ENCODE data around the gene GNAO1.

The GNAO1 gene

DNA sequence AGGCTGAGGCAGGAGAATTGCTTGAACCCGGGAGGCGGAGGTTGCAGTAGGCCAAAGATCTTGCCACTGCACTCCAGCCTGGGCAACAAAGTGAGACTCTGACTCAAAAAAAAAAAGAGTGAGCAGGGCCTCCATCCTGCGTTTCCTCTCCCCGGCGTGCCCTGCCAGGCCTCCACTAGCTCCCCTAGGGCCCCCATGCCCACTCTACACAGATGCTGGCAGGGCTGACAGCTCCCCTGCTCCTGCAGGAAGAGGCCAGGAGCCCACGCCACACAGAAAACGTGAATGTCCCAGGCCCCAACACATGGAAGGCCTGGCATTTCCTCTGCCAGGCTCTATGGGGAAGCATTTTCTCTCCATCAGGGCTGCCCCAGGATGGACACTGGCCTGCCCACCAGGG, 124.7 kb downstream of the GNAO1 start:
- no peak for DNase-seq

DNA sequence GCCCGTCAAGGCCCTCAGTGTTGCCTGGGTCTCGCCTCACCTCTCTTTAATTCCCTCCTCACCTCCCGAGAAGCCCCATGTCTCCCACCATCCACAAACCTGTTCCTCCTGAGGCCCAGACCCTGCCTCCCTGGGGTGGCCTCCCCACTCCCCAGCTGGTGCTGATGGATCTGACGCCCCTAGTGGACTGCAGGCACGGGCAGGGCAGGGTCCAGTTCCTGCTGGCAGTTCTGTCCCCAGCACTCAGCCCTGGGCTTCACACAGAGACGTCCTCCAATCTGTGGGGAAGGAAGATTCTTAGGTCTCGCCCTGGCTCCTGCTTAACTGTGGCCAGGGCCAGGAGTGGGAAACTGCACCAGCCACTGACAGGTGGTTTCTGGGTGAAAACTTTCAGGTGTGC, 125.3 kb downstream of the GNAO1 start:
- no peak for DNase-seq

DNA sequence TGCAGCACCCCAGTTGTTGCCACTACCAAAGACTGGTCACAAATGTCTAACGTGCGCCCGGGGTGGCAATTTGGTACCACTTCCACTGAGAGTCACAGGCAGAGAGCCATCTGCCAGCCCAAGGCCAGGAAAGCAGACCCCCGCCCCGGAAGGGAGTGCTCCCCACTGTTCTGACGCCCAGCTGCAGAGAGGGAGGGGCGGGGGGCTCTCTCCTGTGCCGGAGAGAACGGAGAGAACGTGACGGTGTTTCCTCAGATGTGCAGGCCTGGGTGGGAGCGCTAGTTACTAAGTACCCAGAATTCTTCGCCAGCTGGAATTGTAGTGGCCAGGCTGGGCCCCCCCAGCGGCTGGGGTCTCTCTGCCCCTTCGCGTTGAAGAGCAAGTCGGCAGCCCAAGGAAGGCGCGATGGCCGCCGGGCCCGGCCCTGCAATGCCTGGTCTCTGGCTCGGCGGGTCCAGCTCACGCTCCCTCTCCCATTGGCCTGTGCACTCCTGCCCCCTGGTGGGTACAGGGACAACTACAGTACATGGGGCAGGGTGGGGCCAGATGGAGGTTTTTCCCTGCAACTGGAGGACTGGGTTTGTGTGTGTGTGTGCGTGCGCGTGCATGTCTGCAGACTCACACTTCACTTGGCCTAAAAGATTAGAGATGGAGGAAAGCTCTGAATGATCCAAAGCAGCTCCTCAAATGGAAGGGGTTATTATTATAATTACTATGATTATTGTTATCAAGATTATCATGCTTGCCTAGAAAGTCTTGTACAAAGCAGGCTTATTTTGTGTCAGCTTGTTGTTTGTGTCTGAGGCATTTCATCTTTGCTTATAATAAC, 126.9 kb downstream of the GNAO1 start:
- peak; percentile 47 to 64 (median 62) for DNase-seq

DNA sequence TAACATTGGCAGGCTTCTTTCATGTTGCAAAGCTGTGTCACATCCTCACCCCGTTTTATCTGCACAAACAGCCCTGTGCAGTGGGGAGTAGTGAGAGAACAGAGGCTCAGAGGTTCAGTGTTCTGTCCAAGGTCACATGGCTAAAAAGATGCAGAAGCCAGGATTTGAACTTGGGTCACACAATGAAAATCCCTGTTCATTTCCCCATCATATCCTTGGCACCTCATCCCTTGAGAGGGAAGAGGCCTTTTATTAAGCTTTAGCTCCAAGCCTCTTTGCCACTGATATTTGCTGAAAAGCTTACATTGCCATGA, 127.5 kb downstream of the GNAO1 start:
- DNase-seq: no peak

DNA sequence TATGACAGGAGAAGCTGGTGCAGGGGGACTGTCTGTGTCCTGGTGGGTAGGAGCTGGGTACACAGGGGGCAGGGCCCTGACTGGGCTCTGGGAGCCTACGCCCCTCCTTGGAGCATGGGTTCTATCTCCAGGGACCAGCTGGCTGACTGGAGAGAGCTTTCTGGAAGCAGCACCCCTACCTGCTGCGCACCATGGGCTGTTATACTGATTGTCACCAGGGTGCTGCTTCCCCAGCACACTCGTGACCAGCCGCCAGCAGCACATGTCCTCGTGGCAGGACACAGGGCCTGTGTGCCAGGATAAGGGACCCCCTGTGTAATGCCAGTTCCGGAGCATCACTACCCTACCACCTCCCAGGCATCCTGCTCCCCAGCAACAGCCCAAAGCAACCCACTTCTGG, 128.1 kb downstream of the GNAO1 start:
- DNase-seq: no peak

DNA sequence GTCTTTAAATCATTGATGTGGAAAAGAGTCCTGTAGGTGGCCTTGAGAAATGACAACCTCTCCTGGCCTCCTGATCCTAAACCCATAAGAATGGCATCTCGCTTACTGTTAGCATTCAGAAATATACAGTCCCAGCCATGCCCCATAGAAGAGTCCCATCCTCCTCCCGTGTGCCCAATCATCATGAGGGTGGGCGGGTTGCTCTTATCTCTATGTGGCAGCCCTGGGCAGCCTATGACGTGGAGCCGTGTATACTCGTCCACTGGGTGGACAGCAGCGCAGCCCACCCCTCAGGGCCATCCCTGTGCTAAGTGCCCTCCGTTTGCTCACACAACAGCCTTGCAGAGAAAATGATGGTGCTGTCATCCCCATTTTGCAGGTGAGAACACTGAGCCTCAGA, 128.8 kb downstream of the GNAO1 start:
- no peak for DNase-seq

DNA sequence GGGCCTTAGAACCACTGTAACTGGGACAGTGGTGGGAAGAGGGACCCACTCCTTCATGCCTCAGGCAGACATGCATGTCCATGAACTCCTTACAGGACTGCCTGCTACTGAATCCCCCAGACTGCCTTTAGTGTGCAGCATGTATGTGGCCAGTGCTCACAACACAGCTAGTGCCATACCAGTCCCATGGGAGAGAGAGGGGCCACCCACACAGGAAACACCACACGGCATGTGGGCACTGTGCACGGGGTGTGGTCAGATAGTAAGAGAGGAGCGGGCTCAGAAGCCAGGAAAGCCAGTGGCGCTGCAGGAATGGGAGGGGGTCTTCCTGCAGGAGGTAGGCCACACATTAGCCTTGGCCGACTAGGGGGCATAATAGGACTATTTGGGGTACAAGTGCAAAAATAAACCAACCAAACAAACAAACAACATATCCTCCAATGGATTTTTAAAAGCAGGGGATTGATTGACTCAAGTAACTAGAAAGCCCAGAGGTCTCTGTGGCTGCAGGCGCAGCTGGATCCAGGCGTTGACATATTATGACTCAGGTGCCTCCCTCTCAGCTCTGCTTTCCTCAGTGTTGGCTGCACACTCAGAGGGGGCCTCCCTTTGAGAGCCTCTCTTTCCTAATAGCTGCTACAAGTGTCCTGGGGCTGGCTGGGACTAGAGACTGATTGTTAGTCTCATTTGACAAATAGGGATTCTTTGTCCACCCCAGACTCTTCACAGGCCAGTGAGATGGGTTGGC, 129.7 kb downstream of the GNAO1 start:
- DNase-seq: no peak

DNA sequence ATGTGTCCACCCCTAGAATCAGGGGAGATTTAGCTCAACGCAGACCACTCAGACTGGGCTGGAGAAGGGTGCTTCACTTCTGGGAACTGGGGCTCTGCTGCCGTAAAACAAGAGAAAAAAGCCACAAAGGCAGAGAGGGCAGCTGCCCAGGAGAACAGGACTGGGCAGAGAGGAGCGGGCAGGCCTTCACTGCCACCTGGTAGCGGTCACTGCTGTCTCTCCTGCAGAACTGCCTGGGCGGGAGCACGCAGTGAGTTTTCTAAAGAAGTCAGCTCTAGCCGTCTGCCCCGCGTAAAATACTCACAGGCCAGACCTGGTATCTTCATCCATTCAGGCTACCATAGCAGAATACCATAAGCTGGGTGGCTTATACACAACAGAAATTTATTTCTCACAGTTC, 130.3 kb downstream of the GNAO1 start:
- DNase-seq: no peak

DNA sequence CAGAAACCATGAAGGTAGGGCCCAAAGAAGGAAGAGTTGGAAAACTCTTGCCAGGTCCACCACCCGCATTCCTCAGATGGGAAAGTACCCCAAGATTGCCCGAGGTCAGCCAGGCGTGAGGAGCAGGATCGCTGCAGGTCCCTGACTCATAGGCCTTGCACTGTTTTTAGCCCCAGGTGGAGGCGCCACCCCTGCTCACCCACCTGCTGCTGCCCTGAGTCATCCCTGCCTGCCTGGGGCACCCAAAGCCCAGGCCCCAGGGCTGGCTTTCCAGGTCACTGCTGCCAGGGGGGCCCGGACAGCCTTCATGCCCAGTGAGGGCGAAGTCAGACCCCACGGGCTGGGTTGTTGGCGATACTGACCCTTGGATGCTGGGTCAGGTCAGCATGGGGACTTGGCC, 133.1 kb downstream of the GNAO1 start:
- no peak for DNase-seq

DNA sequence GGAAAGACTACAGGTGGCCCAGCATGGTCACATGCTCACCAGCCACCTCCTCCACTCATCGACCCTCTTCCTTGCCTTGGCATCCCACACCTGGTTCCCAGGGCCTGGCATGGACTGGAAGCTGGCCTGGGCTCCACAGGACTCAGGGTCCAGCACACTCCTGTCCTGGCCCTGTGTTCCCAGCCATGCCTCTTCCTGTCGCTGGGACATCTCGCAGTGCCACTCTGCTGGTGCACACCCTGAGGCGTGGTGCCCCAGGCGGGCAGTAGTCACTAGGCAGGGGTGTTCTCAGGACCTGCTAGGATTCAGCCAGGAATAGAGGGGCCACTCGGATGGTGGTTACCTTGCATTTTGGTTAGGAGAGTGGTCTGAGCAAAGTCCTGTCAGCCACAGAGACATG, 134.7 kb downstream of the GNAO1 start:
- DNase-seq: no peak

DNA sequence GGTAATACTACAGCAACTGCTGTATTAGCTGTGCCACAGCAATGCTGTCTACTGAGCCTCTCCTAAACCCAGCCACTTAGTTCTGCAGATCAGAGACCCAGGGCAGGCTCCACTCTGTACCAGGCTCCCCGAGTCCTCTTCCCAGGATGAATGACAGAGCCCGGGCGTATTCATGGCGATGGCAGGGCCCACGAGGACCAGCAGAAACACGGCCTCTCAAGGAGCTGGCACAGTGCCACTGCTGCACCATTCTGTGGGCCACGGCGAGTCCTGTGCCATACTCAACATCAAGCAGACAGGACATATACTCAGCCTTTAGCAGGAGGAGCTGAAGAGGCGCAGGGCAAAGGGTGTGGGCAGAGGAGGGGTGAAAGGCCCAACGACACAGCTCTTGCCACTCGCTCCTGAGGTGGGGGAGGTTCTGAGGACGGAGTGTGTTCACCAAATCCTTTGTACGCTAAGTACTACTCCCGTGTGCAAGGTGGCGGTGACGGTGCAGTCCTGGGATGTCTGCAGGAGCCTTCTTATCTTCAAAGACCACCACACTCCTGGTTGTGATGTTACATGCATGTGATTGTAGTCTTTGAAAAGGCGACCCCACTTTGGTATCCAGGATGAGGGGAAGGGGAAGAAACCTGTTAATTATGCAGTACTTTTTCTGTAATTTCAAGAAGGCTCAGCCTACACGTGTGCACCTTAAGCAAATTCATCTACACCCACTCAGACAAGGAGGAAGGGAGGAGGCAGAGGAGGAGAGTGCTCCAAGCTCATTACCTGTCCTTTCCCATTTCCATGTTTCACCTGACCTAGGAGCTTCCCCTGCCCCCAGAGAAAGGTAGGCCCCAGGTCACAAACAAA, 136.0 kb downstream of the GNAO1 start:
- no peak for DNase-seq

DNA sequence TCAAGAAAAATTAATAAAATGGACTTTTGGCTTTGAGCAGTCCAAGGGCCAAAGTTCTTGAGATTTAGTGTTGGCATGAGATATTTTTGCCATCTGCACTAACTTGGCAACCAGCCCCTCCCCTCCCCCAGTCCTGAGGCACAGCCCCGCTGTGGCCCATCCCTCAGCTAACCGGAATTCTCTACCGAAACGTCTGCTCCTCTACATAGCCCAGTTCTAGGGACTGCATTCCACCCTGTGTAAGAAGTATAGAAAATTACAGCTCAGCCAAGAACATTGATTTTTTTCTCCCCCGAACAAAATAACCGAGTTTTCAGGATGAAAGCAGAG, 136.6 kb downstream of the GNAO1 start:
- DNase-seq: no peak

DNA sequence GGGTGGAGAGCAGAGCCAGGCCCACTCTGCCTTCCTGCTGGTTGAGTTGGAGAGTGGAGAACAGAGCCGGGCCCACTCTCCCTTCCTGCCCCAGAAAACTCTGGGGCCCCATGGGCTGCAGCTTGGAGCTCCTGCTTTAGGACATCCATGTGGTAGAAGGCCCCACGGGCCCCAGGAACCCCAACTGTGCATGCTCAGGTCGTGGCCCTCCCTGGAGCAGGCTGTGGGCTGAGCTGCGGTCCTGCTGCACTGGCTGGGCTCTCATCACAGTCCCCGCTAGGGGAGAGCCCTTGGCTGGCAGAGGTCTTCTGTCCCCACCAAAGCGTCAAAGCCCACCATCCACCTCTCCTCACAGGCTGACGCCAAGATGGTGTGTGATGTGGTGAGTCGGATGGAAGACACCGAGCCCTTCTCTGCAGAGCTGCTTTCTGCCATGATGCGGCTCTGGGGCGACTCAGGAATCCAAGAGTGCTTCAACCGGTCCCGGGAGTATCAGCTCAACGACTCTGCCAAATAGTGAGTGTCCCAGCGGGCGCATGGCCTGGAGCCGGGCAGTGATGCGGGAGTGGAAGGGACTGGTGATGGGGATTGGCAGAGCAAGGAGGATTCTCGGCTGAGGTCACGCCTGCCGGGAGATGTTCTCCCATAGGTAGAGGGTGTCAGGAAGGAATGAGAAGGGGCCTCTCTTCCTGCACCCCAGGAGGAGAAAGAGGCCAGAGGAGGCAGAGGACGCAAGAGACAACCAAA, 137.2 kb downstream of the GNAO1 start:
- no peak for DNase-seq

DNA sequence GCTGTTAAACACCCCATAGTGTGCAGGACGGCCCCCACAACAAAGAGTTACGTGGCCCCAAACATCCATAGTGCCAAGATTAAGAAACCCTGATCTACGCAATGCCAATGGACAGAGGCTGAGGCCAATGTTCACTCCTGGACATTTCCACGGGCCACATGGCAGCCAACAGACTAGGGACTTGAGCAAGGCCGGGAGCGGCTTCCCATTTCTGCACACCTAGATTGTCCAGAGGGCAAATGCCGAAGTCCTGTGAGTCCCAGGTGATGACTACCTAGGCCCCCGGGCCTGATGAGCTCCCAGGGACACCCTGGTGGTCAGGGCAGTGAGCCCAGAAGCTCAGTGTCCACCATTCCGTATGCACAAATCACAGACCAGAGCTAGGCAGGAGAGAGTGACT, 138.6 kb downstream of the GNAO1 start:
- DNase-seq: no peak

DNA sequence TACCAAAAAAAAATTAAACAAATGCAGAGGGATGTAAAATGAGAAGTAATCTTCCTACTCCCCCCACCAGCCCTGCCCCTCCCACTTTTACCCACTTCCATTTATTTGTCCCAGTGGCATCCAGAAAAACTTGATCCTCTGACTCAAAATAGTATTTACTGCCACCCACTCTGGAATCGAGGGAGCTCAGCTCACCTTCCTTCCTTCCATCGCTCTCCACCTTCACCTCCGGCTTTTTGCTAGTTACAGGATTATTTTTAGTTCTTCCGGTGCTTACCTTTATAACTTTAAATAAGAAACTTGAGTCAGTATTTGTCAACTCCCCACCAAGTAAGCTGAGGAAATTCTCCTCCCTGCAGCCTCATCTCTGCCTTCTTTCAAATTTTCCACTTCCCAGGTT, 139.2 kb downstream of the GNAO1 start:
- no peak for DNase-seq

DNA sequence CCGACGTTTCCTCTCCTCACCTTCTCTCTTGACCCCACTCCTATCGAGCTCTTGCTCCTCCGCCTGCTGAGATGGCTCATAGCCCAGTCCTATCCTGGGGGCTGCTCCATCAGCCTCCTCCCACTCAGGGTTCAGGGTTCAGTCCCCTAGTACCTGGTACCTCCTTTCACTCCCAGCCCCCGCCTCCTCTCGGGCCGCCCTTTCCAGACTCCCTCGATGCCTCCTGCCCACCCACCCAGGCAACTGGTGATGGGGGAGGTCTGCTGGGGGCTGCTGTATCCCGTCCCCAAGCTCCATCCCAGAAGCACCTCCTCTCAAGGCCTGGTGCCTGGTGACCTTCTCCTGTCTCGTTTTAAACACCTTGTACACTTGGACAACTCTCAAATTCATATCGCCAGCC, 140.1 kb downstream of the GNAO1 start:
- no peak for DNase-seq

DNA sequence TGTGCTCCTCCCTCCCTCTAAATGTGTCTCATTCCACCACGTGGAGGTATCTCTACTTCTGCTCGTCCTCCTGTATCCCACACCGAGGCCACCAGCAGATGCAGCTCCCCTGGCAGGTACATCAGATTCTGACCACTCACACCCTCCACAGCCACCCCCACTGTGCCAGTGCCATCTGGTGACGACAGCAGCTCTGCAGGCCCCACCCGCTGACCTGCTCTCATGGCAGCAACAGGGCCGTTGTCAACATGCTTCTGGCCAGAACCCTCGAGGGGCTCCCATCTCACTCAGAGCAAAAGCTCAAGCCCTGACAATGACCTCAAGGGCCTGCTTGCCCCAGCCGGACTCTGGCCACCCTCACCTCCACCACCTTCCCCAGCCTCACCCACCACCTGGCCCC, 140.6 kb downstream of the GNAO1 start:
- DNase-seq: no peak

DNA sequence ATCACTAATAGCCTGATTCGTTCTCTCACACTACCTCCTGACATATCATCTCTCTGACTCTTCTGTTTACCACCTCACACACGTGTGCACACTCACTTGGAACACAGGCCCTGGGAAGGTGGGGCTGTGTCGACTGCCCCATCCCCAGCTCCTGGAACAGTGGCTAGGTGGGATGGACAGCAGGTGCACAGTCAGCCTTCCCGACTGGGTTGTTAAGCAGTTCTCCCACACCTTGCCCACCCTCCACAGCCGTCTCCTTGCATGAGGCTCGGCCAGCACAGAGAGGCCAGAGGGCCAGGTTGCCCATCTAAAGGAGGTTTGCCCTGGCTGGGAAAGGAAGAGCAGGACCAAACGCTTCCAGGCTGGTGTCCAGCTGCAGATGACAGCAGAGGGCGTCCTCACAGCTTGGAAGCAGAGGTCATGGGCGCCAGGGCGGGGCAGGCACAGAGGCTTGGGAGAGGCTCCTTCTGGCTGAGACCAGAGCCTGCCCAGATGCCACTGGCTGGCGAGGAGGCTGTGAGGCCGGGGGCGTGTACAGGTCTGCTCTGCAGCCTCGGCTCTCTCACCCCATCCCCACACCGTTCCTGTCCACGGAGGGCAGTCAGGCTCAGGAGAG, 141.3 kb downstream of the GNAO1 start:
- no peak for DNase-seq

DNA sequence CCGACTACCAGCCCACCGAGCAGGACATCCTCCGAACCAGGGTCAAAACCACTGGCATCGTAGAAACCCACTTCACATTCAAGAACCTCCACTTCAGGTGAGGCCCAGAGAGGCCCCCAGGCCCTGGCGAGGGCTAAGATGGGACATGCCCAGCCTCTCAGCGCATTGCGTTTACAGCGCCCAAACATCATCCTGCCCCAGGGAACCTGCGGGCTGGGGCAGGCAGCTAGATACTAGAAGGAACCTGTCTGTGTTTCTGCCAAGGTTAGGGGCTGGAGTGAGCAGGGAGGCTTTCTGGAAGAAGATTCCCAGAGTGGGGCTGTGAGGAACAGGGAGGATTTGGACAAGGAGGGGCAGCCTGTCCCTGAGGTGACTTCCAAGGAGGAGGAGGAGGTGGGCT, 143.5 kb downstream of the GNAO1 start:
- DNase-seq: no peak

DNA sequence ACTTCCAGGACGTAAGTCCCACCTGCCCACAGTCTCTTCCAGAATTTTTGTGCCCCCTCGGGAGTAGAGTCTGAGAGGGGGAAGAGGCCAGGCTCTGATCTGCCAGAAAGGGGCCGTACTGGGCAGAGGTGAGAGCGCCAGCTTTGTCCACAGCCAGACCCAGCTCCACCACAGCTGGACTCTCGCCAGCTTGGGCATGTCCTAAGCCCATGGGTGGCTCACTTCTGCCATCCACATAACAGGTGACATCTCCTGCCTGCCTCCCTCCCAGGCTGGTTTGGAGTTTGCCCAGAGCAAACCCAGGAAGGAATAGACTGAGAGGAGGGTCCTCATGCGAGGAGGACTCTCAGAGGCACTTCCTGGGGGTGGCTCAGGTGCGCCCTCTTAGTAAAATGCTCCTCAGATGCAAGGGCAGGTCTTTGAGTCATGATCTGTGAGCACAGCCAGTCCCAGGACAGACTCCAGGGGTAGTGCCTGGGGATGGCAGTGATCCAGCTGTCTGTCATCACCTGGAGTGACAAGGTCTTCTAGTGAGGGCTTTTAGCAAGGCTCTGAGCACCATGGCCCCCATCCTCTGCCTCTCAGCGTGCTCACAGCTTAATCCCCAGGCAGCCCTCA, 144.9 kb downstream of the GNAO1 start:
- DNase-seq: no peak

DNA sequence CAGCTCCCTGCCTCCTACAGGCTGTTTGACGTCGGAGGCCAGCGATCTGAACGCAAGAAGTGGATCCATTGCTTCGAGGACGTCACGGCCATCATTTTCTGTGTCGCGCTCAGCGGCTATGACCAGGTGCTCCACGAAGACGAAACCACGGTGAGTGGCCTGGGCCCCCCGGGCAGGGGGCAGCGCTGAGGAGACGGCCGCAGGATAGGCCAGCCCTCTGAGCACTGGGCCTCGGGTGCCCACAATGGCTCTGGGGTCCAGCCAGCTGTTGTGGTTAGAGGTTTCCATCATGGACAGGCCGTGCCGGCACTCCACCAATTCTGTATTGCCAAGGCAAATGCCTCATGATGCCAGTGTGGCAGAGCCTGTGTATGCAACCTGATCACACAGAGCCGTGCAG, 145.4 kb downstream of the GNAO1 start:
- no peak for DNase-seq
